ENCODE measurements around the gene CD7. TPM values are rescaled to one million over a fixed set of nuclear protein-coding genes. Genes with fewer than 3 reads are reported as not detected.

Gene CD7
- total and polyA plus RNA-seq, 9 of the 15 experiments (the other 6 are each of a cell fraction or from before 2014, with no cell fraction given): 0.21 to 0.35 TPM; not detected in 7

DNA sequence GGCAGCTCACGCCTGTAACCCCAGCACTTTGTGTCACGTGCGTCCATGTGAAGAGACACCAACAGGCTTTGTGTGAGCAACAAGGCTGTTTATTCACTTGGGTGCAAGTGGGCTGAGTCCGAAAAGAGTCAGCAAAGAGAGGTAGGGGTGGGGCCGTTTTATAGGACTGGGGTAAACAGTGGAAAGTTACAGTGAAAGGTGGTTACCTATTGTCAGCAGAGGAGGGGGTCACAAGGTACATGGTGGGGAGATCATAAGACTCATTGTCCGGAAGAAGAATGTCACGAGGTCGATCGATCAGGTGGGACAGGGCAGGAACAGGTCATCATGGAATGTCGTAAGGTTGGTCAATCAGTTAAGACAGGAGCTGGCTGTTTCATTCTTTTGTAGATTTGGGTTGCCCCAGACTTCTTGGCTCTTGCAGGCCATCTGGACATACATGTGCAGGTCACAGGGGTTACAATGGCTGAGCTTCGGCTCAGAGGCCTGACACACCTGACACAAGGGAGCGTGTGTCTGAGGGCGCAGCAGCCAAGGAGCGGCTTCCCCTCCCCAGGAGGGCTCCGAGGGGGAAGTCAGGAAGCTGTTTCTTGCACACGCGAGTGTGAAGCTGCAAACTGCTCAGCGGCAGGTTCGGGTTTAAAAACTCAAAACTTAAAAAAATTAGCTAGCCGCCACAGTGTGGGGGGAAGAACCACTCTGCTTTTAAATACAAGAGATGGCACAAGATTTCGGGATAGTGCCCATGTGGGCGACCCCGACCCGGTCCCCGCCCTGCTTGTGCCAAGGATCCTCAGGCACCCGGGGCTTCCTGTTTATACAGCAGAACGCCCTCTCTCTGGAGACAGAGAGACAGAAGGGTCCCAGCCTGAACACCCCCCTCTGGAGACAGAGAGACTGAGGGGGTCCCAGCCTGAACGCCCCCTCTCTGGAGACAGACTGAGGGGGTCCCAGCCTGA is 29.2 kb upstream of the CD7 start (continued):
- no peak; the same call in 1 of the 2 replicates for TF ChIP-seq TOE1 (IDR thresholded peaks at IDR 0.05; ENCODE audit: borderline replicate concordance)
- TF ChIP-seq TOE1 (CRISPR knock-in tag; IDR thresholded peaks at IDR 0.05; ENCODE audit: borderline replicate concordance, low read depth): no peak
- TF ChIP-seq RAD51 (IDR thresholded peaks at IDR 0.05; ENCODE audit: borderline replicate concordance, low read depth): no peak
- TF ChIP-seq, protein P1, sequence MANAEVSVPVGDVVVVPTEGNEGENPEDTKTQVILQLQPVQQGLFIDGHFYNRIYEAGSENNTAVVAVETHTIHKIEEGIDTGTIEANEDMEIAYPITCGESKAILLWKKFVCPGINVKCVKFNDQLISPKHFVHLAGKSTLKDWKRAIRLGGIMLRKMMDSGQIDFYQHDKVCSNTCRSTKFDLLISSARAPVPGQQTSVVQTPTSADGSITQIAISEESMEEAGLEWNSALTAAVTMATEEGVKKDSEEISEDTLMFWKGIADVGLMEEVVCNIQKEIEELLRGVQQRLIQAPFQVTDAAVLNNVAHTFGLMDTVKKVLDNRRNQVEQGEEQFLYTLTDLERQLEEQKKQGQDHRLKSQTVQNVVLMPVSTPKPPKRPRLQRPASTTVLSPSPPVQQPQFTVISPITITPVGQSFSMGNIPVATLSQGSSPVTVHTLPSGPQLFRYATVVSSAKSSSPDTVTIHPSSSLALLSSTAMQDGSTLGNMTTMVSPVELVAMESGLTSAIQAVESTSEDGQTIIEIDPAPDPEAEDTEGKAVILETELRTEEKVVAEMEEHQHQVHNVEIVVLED (CRISPR knock-in tag; IDR thresholded peaks at IDR 0.05): no peak
- no peak for TF ChIP-seq ZZZ3 (IDR thresholded peaks at IDR 0.05)
- no peak for TF ChIP-seq HCFC1 (IDR thresholded peaks at IDR 0.05; ENCODE audit: low read depth, low read length)
- TF ChIP-seq MCM2 (IDR thresholded peaks at IDR 0.05; ENCODE audit: low read depth): no peak
- peak; percentile 54; the same call in 1 of the 2 replicates for TF ChIP-seq ETV5 (CRISPR knock-in tag; IDR thresholded peaks at IDR 0.05; ENCODE audit: low read depth)
- TF ChIP-seq KDM4B (IDR thresholded peaks at IDR 0.05; ENCODE audit: borderline replicate concordance in 2 of 2, low read depth in 1 of 2): no peak
- no peak for TF ChIP-seq SNIP1 (IDR thresholded peaks at IDR 0.05; ENCODE audit: low read depth)
- TF ChIP-seq, protein P2, sequence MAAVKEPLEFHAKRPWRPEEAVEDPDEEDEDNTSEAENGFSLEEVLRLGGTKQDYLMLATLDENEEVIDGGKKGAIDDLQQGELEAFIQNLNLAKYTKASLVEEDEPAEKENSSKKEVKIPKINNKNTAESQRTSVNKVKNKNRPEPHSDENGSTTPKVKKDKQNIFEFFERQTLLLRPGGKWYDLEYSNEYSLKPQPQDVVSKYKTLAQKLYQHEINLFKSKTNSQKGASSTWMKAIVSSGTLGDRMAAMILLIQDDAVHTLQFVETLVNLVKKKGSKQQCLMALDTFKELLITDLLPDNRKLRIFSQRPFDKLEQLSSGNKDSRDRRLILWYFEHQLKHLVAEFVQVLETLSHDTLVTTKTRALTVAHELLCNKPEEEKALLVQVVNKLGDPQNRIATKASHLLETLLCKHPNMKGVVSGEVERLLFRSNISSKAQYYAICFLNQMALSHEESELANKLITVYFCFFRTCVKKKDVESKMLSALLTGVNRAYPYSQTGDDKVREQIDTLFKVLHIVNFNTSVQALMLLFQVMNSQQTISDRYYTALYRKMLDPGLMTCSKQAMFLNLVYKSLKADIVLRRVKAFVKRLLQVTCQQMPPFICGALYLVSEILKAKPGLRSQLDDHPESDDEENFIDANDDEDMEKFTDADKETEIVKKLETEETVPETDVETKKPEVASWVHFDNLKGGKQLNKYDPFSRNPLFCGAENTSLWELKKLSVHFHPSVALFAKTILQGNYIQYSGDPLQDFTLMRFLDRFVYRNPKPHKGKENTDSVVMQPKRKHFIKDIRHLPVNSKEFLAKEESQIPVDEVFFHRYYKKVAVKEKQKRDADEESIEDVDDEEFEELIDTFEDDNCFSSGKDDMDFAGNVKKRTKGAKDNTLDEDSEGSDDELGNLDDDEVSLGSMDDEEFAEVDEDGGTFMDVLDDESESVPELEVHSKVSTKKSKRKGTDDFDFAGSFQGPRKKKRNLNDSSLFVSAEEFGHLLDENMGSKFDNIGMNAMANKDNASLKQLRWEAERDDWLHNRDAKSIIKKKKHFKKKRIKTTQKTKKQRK (IDR thresholded peaks at IDR 0.05; ENCODE audit: borderline replicate concordance, low read depth, low read length): no peak
- TF ChIP-seq PTTG1 (tag; IDR thresholded peaks at IDR 0.05; ENCODE audit: low read depth): 0 out of 2 replicates have a peak, but pooled peaks have one; percentile 31
- TF ChIP-seq ZNF589 (CRISPR knock-in tag; IDR thresholded peaks at IDR 0.05; ENCODE audit: low read depth): no peak
- peak; percentile 50; the same call in 1 of the 2 replicates for TF ChIP-seq ZNF668 (CRISPR knock-in tag; IDR thresholded peaks at IDR 0.05)
- TF ChIP-seq ASH1L (IDR thresholded peaks at IDR 0.05; ENCODE audit: borderline replicate concordance, low read depth, partially characterized antibody): no peak
- TF ChIP-seq, protein P3, sequence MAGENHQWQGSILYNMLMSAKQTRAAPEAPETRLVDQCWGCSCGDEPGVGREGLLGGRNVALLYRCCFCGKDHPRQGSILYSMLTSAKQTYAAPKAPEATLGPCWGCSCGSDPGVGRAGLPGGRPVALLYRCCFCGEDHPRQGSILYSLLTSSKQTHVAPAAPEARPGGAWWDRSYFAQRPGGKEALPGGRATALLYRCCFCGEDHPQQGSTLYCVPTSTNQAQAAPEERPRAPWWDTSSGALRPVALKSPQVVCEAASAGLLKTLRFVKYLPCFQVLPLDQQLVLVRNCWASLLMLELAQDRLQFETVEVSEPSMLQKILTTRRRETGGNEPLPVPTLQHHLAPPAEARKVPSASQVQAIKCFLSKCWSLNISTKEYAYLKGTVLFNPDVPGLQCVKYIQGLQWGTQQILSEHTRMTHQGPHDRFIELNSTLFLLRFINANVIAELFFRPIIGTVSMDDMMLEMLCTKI (IDR thresholded peaks at IDR 0.05; ENCODE audit: partially characterized antibody): no peak
- no peak for TF ChIP-seq ZNF444 (CRISPR knock-in tag; IDR thresholded peaks at IDR 0.05)

All from K562 (cell line).